Osteocyte (in vitro differentiated cells): Measurements from ENCODE around the gene SHCBP1. TPM values are rescaled to one million over a fixed set of nuclear protein-coding genes. Genes with fewer than 3 reads are reported as not detected.
"Not testable (repeated sequence)": the region's sequence is repeated elsewhere in the genome, so short reads cannot be mapped to it uniquely, and the experiment has no call there.

Experiments used
- DNase-seq: peaks from one replicate; pipeline ENCODE4 v3.0.0; 2021; ENCODE audit warnings: mixed read lengths; ENCODE audit not compliant: unreplicated experiment; ENCODE audit errors: extremely low spot score
- H3K27ac Mint-ChIP-seq: one replicate; pipeline ENCODE4 v1.8.0; 2021; ENCODE audit warnings: mild to moderate bottlenecking, mixed read lengths; ENCODE audit not compliant: unreplicated experiment
- H3K27me3 Mint-ChIP-seq: one replicate; pipeline ENCODE4 v1.8.0; 2021; ENCODE audit warnings: mixed read lengths; ENCODE audit not compliant: unreplicated experiment
- H3K36me3 Mint-ChIP-seq: one replicate; pipeline ENCODE4 v1.8.0; 2021; ENCODE audit warnings: mixed read lengths; ENCODE audit not compliant: unreplicated experiment
- H3K4me1 Mint-ChIP-seq: one replicate; pipeline ENCODE4 v1.8.0; 2021; ENCODE audit warnings: mixed read lengths; ENCODE audit not compliant: unreplicated experiment
- H3K4me3 Mint-ChIP-seq: one replicate; pipeline ENCODE4 v1.8.0; 2021; ENCODE audit warnings: mild to moderate bottlenecking, moderate library complexity, mixed read lengths; ENCODE audit not compliant: unreplicated experiment
- H3K9me3 Mint-ChIP-seq: one replicate; pipeline ENCODE4 v1.8.0; 2021; ENCODE audit warnings: mixed read lengths; ENCODE audit not compliant: unreplicated experiment
- CTCF ChIP-seq: fragments of 200-600 bp; sonication (generic); IDR thresholded peaks from 2 replicates; pipeline ENCODE4 v1.5.0; 2021; ENCODE audit warnings: antibody characterized with exemption, mild to moderate bottlenecking, moderate library complexity
- total RNA-seq: library from RNA; stranded (reverse); gene quantifications from 2 replicates; pipeline ENCODE4 v1.2.1, GENCODE V29; 2021

Gene SHCBP1
- total RNA-seq, 1 donor from 2014 or later, result 5.8 TPM

- Mint-ChIP-seq H3K4me3 (peak overlapping the region; percentile 49), H3K27ac (no peak overlapping the region), H3K9me3 (no peaks in the 10 kb centered on the region), H3K36me3 (no peaks in the 10 kb centered on the region), H3K27me3 (peaks cover 29% of the 10 kb centered on the region), H3K4me1 (peaks cover 22% of the 10 kb centered on the region)
- TF ChIP-seq CTCF, result no peak
- DNase-seq, result no peak
Observed at GRCh38 chr16:46632778-46633733, 11.9 kb upstream of the SHCBP1 start.

GRCh38 chr16:46629331-46630219 is 8.4 kb upstream of the SHCBP1 start:
- H3K9me3 Mint-ChIP-seq, result no peaks in the 10 kb centered on the region
- DNase-seq, result no peak
- H3K4me1 Mint-ChIP-seq, result peaks cover 22% of the 10 kb centered on the region
- peak; percentile 57 for TF ChIP-seq CTCF
- H3K27ac Mint-ChIP-seq, result peak overlapping the region; percentile 53
- H3K4me3 Mint-ChIP-seq, result no peak overlapping the region
- peaks cover 12% of the 10 kb centered on the region for H3K27me3 Mint-ChIP-seq
- no peaks in the 10 kb centered on the region for H3K36me3 Mint-ChIP-seq

GRCh38 chr16:46627746-46628145 is 6.6 kb upstream of the SHCBP1 start:
- Mint-ChIP-seq H3K4me3 (no peak overlapping the region), H3K27me3 (peaks cover 9% of the 10 kb centered on the region), H3K36me3 (no peaks in the 10 kb centered on the region), H3K9me3 (no peaks in the 10 kb centered on the region), H3K27ac (no peak overlapping the region), H3K4me1 (peaks cover 19% of the 10 kb centered on the region)
- TF ChIP-seq CTCF, result no peak
- no peak for DNase-seq

GRCh38 chr16:46626681-46627080 is 5.5 kb upstream of the SHCBP1 start:
- not testable (repeated sequence) for H3K27ac Mint-ChIP-seq, H3K36me3 Mint-ChIP-seq, H3K27me3 Mint-ChIP-seq, H3K4me3 Mint-ChIP-seq, H3K9me3 Mint-ChIP-seq, DNase-seq
- H3K4me1 Mint-ChIP-seq, result peaks cover 14% of the 10 kb centered on the region

GRCh38 chr16:46624862-46625261 is 3.7 kb upstream of the SHCBP1 start:
- H3K4me1 Mint-ChIP-seq, result peaks cover 24% of the 10 kb centered on the region
- not testable (repeated sequence) for DNase-seq, H3K9me3 Mint-ChIP-seq, H3K27me3 Mint-ChIP-seq, H3K27ac Mint-ChIP-seq, H3K4me3 Mint-ChIP-seq, H3K36me3 Mint-ChIP-seq

GRCh38 chr16:46623707-46624106 is 2.5 kb upstream of the SHCBP1 start:
- not testable (repeated sequence) for H3K36me3 Mint-ChIP-seq, H3K27me3 Mint-ChIP-seq

GRCh38 chr16:46623246-46623645 is 2.1 kb upstream of the SHCBP1 start:
- not testable (repeated sequence) for H3K27me3 Mint-ChIP-seq, DNase-seq, H3K4me3 Mint-ChIP-seq, H3K36me3 Mint-ChIP-seq, H3K9me3 Mint-ChIP-seq, H3K27ac Mint-ChIP-seq
- H3K4me1 Mint-ChIP-seq, result peaks cover 15% of the 10 kb centered on the region

More at GRCh38 chr16:46623707-46624106, 2.5 kb upstream of the SHCBP1 start:
- not testable (repeated sequence) for DNase-seq, H3K27ac Mint-ChIP-seq, H3K4me3 Mint-ChIP-seq, H3K9me3 Mint-ChIP-seq
- H3K4me1 Mint-ChIP-seq, result peaks cover 15% of the 10 kb centered on the region
